Astrocyte (in vitro differentiated cells and primary cell): ENCODE data around the gene CIDEA. TPM values are rescaled to one million over a fixed set of nuclear protein-coding genes. Genes with fewer than 3 reads are reported as not detected.

Experiments used
- DNase-seq: peaks from one replicate; pipeline ENCODE4 v3.0.0-alpha.2; 2010; ENCODE audit warnings: low read depth
- FAIRE-seq: peaks from 2 replicates; lab custom pipeline; 2011; peaks lifted over from hg19 to GRCh38; lab: Jason Lieb, UNC
- H2AFZ ChIP-seq: 2 replicates; pipeline ENCODE4 v1.6.0; 2012; ENCODE audit warnings: low read depth, low read length, inconsistent platforms
- H3K27ac ChIP-seq: 2 replicates; pipeline ENCODE4 v1.5.1; 2011; ENCODE audit warnings: low read depth, low read length, inconsistent platforms
- H3K27me3 ChIP-seq: 2 replicates; pipeline ENCODE4 v1.6.0; 2011; ENCODE audit warnings: low read length, inconsistent platforms; ENCODE audit not compliant: insufficient read depth
- H3K36me3 ChIP-seq: 2 replicates; pipeline ENCODE4 v1.5.1; 2011; ENCODE audit warnings: low read length, inconsistent platforms; ENCODE audit not compliant: insufficient read depth
- H3K4me1 ChIP-seq: 2 replicates; pipeline ENCODE4 v1.5.1; 2011; ENCODE audit warnings: low read length, inconsistent platforms; ENCODE audit not compliant: insufficient read depth
- H3K4me2 ChIP-seq: 2 replicates; pipeline ENCODE4 v1.6.0; 2012; ENCODE audit warnings: low read length, inconsistent platforms
- H3K4me3 ChIP-seq: 2 replicates; pipeline ENCODE4 v1.5.1; 2011; ENCODE audit warnings: low read depth, mild to moderate bottlenecking, low read length, inconsistent platforms; ENCODE audit not compliant: insufficient read depth
- H3K79me2 ChIP-seq: 2 replicates; pipeline ENCODE4 v1.6.0; 2012; ENCODE audit warnings: mild to moderate bottlenecking, low read length, inconsistent platforms; ENCODE audit not compliant: insufficient read depth
- H3K9ac ChIP-seq: 2 replicates; pipeline ENCODE4 v1.6.0; 2012; ENCODE audit warnings: mild to moderate bottlenecking, low read length, inconsistent platforms
- H3K9me3 ChIP-seq: 2 replicates; pipeline ENCODE4 v1.5.1; 2012; ENCODE audit warnings: low read depth, mild to moderate bottlenecking, low read length, inconsistent platforms; ENCODE audit not compliant: insufficient read depth
- H4K20me1 ChIP-seq: 2 replicates; pipeline ENCODE4 v1.6.0; 2012; ENCODE audit warnings: low read length, inconsistent platforms; ENCODE audit not compliant: insufficient read depth
- H3K27ac Mint-ChIP-seq: one replicate; pipeline ENCODE4 v1.8.0; 2021; ENCODE audit warnings: mild to moderate bottlenecking, mixed read lengths; ENCODE audit not compliant: unreplicated experiment
- H3K27me3 Mint-ChIP-seq: one replicate; pipeline ENCODE4 v1.8.0; 2021; ENCODE audit warnings: low read depth, mixed read lengths; ENCODE audit not compliant: unreplicated experiment
- H3K36me3 Mint-ChIP-seq: one replicate; pipeline ENCODE4 v1.8.0; 2021; ENCODE audit warnings: low read depth, mixed read lengths; ENCODE audit not compliant: unreplicated experiment
- H3K4me1 Mint-ChIP-seq: one replicate; pipeline ENCODE4 v1.8.0; 2021; ENCODE audit warnings: low read depth, mixed read lengths; ENCODE audit not compliant: unreplicated experiment
- H3K4me3 Mint-ChIP-seq: one replicate; pipeline ENCODE4 v1.8.0; 2021; ENCODE audit warnings: mild to moderate bottlenecking, moderate library complexity, mixed read lengths; ENCODE audit not compliant: unreplicated experiment
- H3K9me3 Mint-ChIP-seq: one replicate; pipeline ENCODE4 v1.8.0; 2021; ENCODE audit warnings: mild to moderate bottlenecking, mixed read lengths; ENCODE audit not compliant: unreplicated experiment
- CTCF ChIP-seq: IDR thresholded peaks from 2 replicates; pipeline ENCODE4 v1.5.1; 2011; ENCODE audit warnings: low read depth, mild to moderate bottlenecking, inconsistent platforms, low read length, moderate library complexity; ENCODE audit not compliant: insufficient read depth
- EZH2 ChIP-seq: IDR thresholded peaks from 2 replicates; pipeline ENCODE4 v1.6.1; 2012; ENCODE audit warnings: mild to moderate bottlenecking, low read length, inconsistent platforms; ENCODE audit not compliant: insufficient read depth
- total RNA-seq: library from RNA; stranded (reverse); gene quantifications from 2 replicates; pipeline ENCODE4 v1.2.1, GENCODE V29; 2021

Gene CIDEA
- total RNA-seq, 1 donor from 2014 or later, result 0.43 TPM

- no peak overlapping the region for H3K4me3 ChIP-seq
- peaks cover 14% of the 10 kb centered on the region for H3K4me1 ChIP-seq
- H3K79me2 ChIP-seq, result peaks cover 97% of the 10 kb centered on the region
- H3K27ac ChIP-seq, result peak overlapping the region; percentile 57
- TF ChIP-seq CTCF (no peak), EZH2 (no peak)
- Mint-ChIP-seq H3K27ac (peak overlapping the region; percentile 42), H3K4me1 (peaks cover 47% of the 10 kb centered on the region), H3K27me3 (no peaks in the 10 kb centered on the region), H3K4me3 (no peak overlapping the region), H3K36me3 (peaks cover 21% of the 10 kb centered on the region), H3K9me3 (no peaks in the 10 kb centered on the region)
- H3K9ac ChIP-seq, result peak overlapping the region; percentile 21
- DNase-seq (no peak), FAIRE-seq (no peak)
- H3K9me3 ChIP-seq, result no peaks in the 10 kb centered on the region
- peaks cover 67% of the 10 kb centered on the region for H3K36me3 ChIP-seq
- H3K4me2 ChIP-seq, result peak overlapping the region; percentile 31
- H2AFZ ChIP-seq, result no peak overlapping the region
- peaks cover 93% of the 10 kb centered on the region for H4K20me1 ChIP-seq
- no peaks in the 10 kb centered on the region for H3K27me3 ChIP-seq
These were observed 64.2 kb downstream of the CIDEA start for GRCh38 chr18:12318334-12318697.

GRCh38 chr18:12318857-12319256, 64.7 kb downstream of the CIDEA start:
- Mint-ChIP-seq H3K36me3 (peaks cover 16% of the 10 kb centered on the region), H3K9me3 (no peaks in the 10 kb centered on the region), H3K27me3 (no peaks in the 10 kb centered on the region), H3K4me1 (peaks cover 42% of the 10 kb centered on the region), H3K4me3 (peak overlapping the region; percentile 56), H3K27ac (no peak overlapping the region)
- no peaks in the 10 kb centered on the region for H3K27me3 ChIP-seq
- no peak overlapping the region for H3K4me3 ChIP-seq
- no peaks in the 10 kb centered on the region for H3K9me3 ChIP-seq
- peaks cover 92% of the 10 kb centered on the region for H4K20me1 ChIP-seq
- no peak overlapping the region for H3K27ac ChIP-seq
- TF ChIP-seq CTCF (no peak), EZH2 (no peak)
- H3K79me2 ChIP-seq, result peaks cover 95% of the 10 kb centered on the region
- FAIRE-seq, result no peak
- H3K9ac ChIP-seq, result no peak overlapping the region
- H3K4me2 ChIP-seq, result no peak overlapping the region
- peaks cover 61% of the 10 kb centered on the region for H3K36me3 ChIP-seq
- no peak overlapping the region for H2AFZ ChIP-seq
- no peak for DNase-seq
- H3K4me1 ChIP-seq, result peaks cover 8% of the 10 kb centered on the region

GRCh38 chr18:12321333-12321732, 67.2 kb downstream of the CIDEA start:
- H3K9ac ChIP-seq, result no peak overlapping the region
- no peak overlapping the region for H3K4me2 ChIP-seq
- peaks cover 51% of the 10 kb centered on the region for H3K36me3 ChIP-seq
- TF ChIP-seq CTCF, result no peak
- TF ChIP-seq EZH2, result no peak
- no peaks in the 10 kb centered on the region for H3K4me1 ChIP-seq
- H3K27me3 ChIP-seq, result no peaks in the 10 kb centered on the region
- no peak for DNase-seq
- H3K27ac Mint-ChIP-seq, result no peak overlapping the region
- H3K27me3 Mint-ChIP-seq, result no peaks in the 10 kb centered on the region
- peaks cover 34% of the 10 kb centered on the region for H3K4me1 Mint-ChIP-seq
- H3K79me2 ChIP-seq, result peaks cover 89% of the 10 kb centered on the region
- H3K9me3 ChIP-seq, result no peaks in the 10 kb centered on the region
- H3K36me3 Mint-ChIP-seq, result peaks cover 13% of the 10 kb centered on the region
- H3K4me3 ChIP-seq, result no peak overlapping the region
- H3K4me3 Mint-ChIP-seq, result no peak overlapping the region
- H2AFZ ChIP-seq, result no peak overlapping the region
- H3K9me3 Mint-ChIP-seq, result no peaks in the 10 kb centered on the region
- H3K27ac ChIP-seq, result no peak overlapping the region
- FAIRE-seq, result no peak
- peaks cover 89% of the 10 kb centered on the region for H4K20me1 ChIP-seq
